Urinary bladder (tissue), 4 donors: ENCODE results near the gene ABCC5. TPM values are rescaled to one million over a fixed set of nuclear protein-coding genes. Genes with fewer than 3 reads are reported as not detected.
"Not testable (repeated sequence)": the region's sequence is repeated elsewhere in the genome, so short reads cannot be mapped to it uniquely, and the experiment has no call there.

Experiments used
- DNase-seq: peaks from one replicate; pipeline ENCODE4 v3.0.0-alpha.2; 2015; ENCODE audit errors: extremely low spot score
- H3K27ac ChIP-seq: one replicate; pipeline ENCODE4 v1.5.1; 2013; ENCODE audit warnings: low read depth, mild to moderate bottlenecking, moderate library complexity
- H3K36me3 ChIP-seq: one replicate; pipeline ENCODE4 v1.6.1; 2013; ENCODE audit warnings: mild to moderate bottlenecking, moderate library complexity; ENCODE audit not compliant: insufficient read depth
- H3K4me1 ChIP-seq: one replicate; pipeline ENCODE4 v1.6.1; 2013; ENCODE audit warnings: mild to moderate bottlenecking, moderate library complexity; ENCODE audit not compliant: insufficient read depth
- H3K4me3 ChIP-seq: one replicate; pipeline ENCODE4 v1.5.1; 2013; ENCODE audit warnings: low read depth, low read length
- WGBS: extraction: QIAGEN DNeasy Blood & Tissue Kit; methylation state at CpG from one replicate; pipeline ENCODE4 v1.1.7; 2013; 5-methylcytosine and 5-hydroxymethylcytosine counted together
- polyA plus RNA-seq: library from polyadenylated mRNA; stranded (reverse); fragments of 200-250 nt; gene quantifications from one replicate; pipeline ENCODE4 v1.2.3, GENCODE V29; 2013
- total RNA-seq: library from RNA; depleted of rRNA; stranded (reverse); fragments of >200 nt; gene quantifications from one replicate; pipeline ENCODE4 v1.2.3, GENCODE V29; 2014
- donor health status: healthy with polysubstance abuse.
- donor health status: healthy.

ABCC5 gene
- total and polyA plus RNA-seq, 2 donors = 22.3 to 47.5 TPM

- no peaks in the 10 kb centered on the region for H3K4me1 ChIP-seq
- DNase-seq = no peak
- H3K27ac ChIP-seq = no peak overlapping the region
- no peak overlapping the region for H3K4me3 ChIP-seq
- WGBS = 71% methylated on average over 3 of the region's 3 CpGs
- no peaks in the 10 kb centered on the region for H3K36me3 ChIP-seq
Measured at GRCh38 chr3:184030536-184030935, 12.9 kb upstream of the ABCC5 start.

GRCh38 chr3:184029443-184029842, 11.8 kb upstream of the ABCC5 start:
- WGBS = 76% methylated on average over 2 of the region's 2 CpGs
- Histone ChIP-seq H3K36me3 (no peaks in the 10 kb centered on the region), H3K4me3 (no peak overlapping the region), H3K27ac (no peak overlapping the region), H3K4me1 (no peaks in the 10 kb centered on the region)
- DNase-seq = no peak

GRCh38 chr3:184028275-184028890, 10.7 kb upstream of the ABCC5 start:
- H3K4me3 ChIP-seq, H3K4me1 ChIP-seq, H3K27ac ChIP-seq, H3K36me3 ChIP-seq, DNase-seq: not testable (repeated sequence)
- WGBS = 96% methylated on average over 1 of the region's 1 CpG

- DNase-seq, H3K4me3 ChIP-seq, H3K27ac ChIP-seq, H3K4me1 ChIP-seq, H3K36me3 ChIP-seq: not testable (repeated sequence)
- 53% methylated on average over 5 of the region's 5 CpGs for WGBS
Measured at GRCh38 chr3:184025256-184025655, 7.6 kb upstream of the ABCC5 start.

- DNase-seq = no peak
- Histone ChIP-seq H3K36me3 (no peaks in the 10 kb centered on the region), H3K27ac (no peak overlapping the region), H3K4me3 (no peak overlapping the region), H3K4me1 (no peaks in the 10 kb centered on the region)
- 85% methylated on average over 7 of the region's 7 CpGs for WGBS
Measured at GRCh38 chr3:184022323-184022722, 4.6 kb upstream of the ABCC5 start.

- H3K27ac ChIP-seq = no peak overlapping the region
- DNase-seq = no peak
- 89% methylated on average over 21 of the region's 21 CpGs for WGBS
- no peaks in the 10 kb centered on the region for H3K4me1 ChIP-seq
- peak overlapping the region; percentile 85 for H3K4me3 ChIP-seq
- no peaks in the 10 kb centered on the region for H3K36me3 ChIP-seq
Measured at GRCh38 chr3:184018424-184018973, 815 bp upstream of the ABCC5 start.

- H3K4me1 ChIP-seq = no peaks in the 10 kb centered on the region
- whole genome bisulfite sequencing = 6% methylated on average over 57 of the region's 57 CpGs
- no peak overlapping the region for H3K27ac ChIP-seq
- DNase-seq = no peak
- peak overlapping the region; percentile 85 for H3K4me3 ChIP-seq
- no peaks in the 10 kb centered on the region for H3K36me3 ChIP-seq
Measured at GRCh38 chr3:184016811-184017671, 643 bp downstream of the ABCC5 start.

- Histone ChIP-seq H3K36me3 (no peaks in the 10 kb centered on the region), H3K4me3 (no peak overlapping the region), H3K4me1 (no peaks in the 10 kb centered on the region), H3K27ac (no peak overlapping the region)
- no peak for DNase-seq
- WGBS = 84% methylated on average over 5 of the region's 5 CpGs
Measured at GRCh38 chr3:184016169-184016570, 1.5 kb downstream of the ABCC5 start.

GRCh38 chr3:184015381-184016019, 2.2 kb downstream of the ABCC5 start:
- no peak for DNase-seq
- Histone ChIP-seq H3K27ac (no peak overlapping the region), H3K4me3 (no peak overlapping the region), H3K36me3 (no peaks in the 10 kb centered on the region), H3K4me1 (no peaks in the 10 kb centered on the region)
- WGBS = 87% methylated on average over 10 of the region's 10 CpGs

- 84% methylated on average over 6 of the region's 6 CpGs for WGBS
- no peak overlapping the region for H3K4me3 ChIP-seq
- DNase-seq = no peak
- no peak overlapping the region for H3K27ac ChIP-seq
- no peaks in the 10 kb centered on the region for H3K4me1 ChIP-seq
- no peaks in the 10 kb centered on the region for H3K36me3 ChIP-seq
Measured at GRCh38 chr3:184011937-184012889, 5.5 kb downstream of the ABCC5 start.

- no peak overlapping the region for H3K27ac ChIP-seq
- H3K4me3 ChIP-seq = no peak overlapping the region
- no peak for DNase-seq
- WGBS = 88% methylated on average over 4 of the region's 4 CpGs
- no peaks in the 10 kb centered on the region for H3K36me3 ChIP-seq
- no peaks in the 10 kb centered on the region for H3K4me1 ChIP-seq
Measured at GRCh38 chr3:184011230-184011876, 6.3 kb downstream of the ABCC5 start.

- 73% methylated on average over 3 of the region's 3 CpGs for WGBS
Measured at GRCh38 chr3:184008161-184008560, 9.5 kb downstream of the ABCC5 start.

More at GRCh38 chr3:184008161-184008560, 9.5 kb downstream of the ABCC5 start:
- DNase-seq = no peak
- Histone ChIP-seq H3K36me3 (no peaks in the 10 kb centered on the region), H3K4me3 (no peak overlapping the region), H3K4me1 (no peaks in the 10 kb centered on the region), H3K27ac (no peak overlapping the region)
